GM13977 (cell line): ENCODE measurements around the gene SAP30.

Source experiments
- DNase-seq: peaks from one replicate; pipeline ENCODE4 v3.0.0; 2012; ENCODE audit warnings: low spot score
- CTCF ChIP-seq: IDR thresholded peaks from 2 replicates; pipeline ENCODE4 v1.5.1; 2012; ENCODE audit warnings: mild to moderate bottlenecking, control low read depth; ENCODE audit not compliant: insufficient read depth; ENCODE audit errors: extremely low read depth, missing control alignments
- in situ Hi-C: fragments of 300-500 bp; cut with MboI; formaldehyde crosslinking; loops from one replicate; pipeline ENCODE4 v1.12.0; 2022; ENCODE audit warnings: low sequenced_read_pairs, low pct_unique_long_range_greater_than_20kb, mixed read lengths, inconsistent platforms; ENCODE audit not compliant: unreplicated experiment

Gene SAP30

DNA sequence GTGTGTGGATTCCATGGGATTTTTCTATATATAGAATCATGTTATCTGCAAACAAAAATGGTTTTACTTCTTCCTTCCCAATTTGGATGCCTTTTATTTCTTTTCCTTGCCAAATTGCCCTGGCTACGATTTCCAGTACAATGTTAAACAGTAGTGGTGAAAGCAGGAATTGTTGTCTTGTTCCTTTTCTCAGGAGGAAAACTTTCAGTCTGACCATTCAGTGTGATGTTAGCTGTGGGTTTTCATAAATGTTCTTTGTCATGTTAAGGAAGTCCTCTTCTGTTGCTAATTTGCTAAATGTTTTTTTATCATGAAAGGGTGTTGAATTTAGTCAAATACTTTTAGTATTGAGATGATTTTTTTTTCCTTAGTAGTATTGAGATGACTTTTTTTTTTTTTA, 10.9 kb downstream of the SAP30 start:
- in situ Hi-C loops, result no loop called here
- DNase-seq, result no peak
- no peak for TF ChIP-seq CTCF

DNA sequence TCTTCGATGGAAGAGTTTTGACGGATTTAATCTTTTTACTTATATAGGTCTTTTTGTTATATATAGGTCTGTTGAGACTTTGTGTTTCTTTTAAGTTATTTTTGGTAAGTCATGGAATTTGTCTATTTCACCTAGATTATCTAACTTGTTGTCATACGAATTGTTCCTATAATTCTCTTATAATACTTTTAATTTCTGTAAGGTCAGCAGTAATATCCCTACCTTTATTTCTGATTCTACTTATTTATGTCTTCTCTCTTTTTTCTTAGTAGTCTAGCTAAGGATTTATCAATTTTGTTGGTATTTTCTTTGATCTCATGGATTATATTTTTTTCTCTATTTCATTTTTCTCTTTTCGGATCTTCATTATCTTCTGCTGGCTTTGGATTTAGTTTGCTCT, 11.6 kb downstream of the SAP30 start:
- in situ Hi-C loops, result no loop called here
- TF ChIP-seq CTCF, result no peak

GRCh38 chr4:173386751-173387150, 16.0 kb downstream of the SAP30 start:
- in situ Hi-C loops, result no loop called here
- TF ChIP-seq CTCF, result no peak
- DNase-seq, result no peak

More for the DNA sequence above, 11.6 kb downstream of the SAP30 start:
- DNase-seq, result no peak

GRCh38 chr4:173391701-173392100, 20.9 kb downstream of the SAP30 start:
- in situ Hi-C loops, result no loop called here
- no peak for TF ChIP-seq CTCF
- DNase-seq, result no peak

DNA sequence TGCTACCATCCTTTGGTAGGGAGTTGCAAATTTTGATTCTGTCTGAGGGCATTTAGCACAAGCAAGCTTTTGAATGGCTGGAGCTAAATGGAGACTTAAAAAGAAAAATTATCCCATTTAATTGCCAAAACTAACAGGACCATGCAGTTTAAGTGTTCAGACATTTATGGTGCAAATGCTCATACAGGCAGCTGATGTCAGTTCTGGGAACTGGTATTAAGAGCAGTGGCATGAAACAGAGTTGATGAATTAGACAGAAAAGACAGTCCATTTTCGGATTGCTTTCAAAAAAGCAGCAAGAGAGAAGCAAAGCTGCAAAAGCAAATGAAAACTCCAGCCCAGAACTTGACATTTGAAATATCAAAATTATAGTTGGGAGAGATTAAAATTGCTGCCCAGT, 26.9 kb downstream of the SAP30 start:
- in situ Hi-C loops, result no loop called here
- no peak for TF ChIP-seq CTCF
- DNase-seq, result no peak

DNA sequence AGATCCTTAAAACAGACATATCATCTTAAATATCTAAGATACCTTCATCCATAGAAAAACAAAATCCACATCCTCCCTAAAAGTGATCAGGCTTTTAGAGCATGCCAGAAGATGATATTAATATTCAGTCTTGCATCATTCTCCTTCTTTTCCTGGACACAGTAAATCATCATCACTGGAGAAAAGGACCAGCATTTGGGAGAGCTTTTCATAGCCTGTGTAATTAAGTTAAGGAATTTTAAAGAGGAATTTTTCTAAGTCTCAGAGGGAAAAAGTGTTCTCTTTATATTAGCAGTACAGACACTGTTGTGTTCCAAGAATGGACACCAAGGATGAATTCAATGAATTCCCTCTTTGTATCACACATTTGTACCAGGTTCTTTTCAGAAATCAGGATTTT, 27.5 kb downstream of the SAP30 start:
- in situ Hi-C loops, result no loop called here
- no peak for DNase-seq
- TF ChIP-seq CTCF, result no peak
